K562 (cell line): ENCODE data around the gene XRCC2. TPM values are rescaled to one million over a fixed set of nuclear protein-coding genes. Genes with fewer than 3 reads are reported as not detected.

Experiments
- ARID3A ChIP-seq: IDR thresholded peaks from 2 replicates; pipeline ENCODE4 v1.6.1; 2012; ENCODE audit warnings: low read depth, low read length, improper control_type of control experiment, borderline replicate concordance
- CLOCK ChIP-seq: fragments of 250-450 bp; sonication (Bioruptor Pico); IDR thresholded peaks from 2 replicates; pipeline ENCODE4 v1.4.0; 2020; ENCODE audit warnings: mild to moderate bottlenecking, moderate library complexity, borderline replicate concordance
- CREM ChIP-seq: IDR thresholded peaks from 2 replicates; pipeline ENCODE4 v1.6.1; 2014; ENCODE audit warnings: antibody characterized with exemption, low read depth
- CTBP1 ChIP-seq: fragments of 450-650 bp; IDR thresholded peaks from 2 replicates; pipeline ENCODE4 v1.6.1; 2016; ENCODE audit warnings: borderline replicate concordance
- GTF2B ChIP-seq: IDR thresholded peaks from 2 replicates; pipeline ENCODE4 v1.6.1; 2011; ENCODE audit not compliant: insufficient read length; ENCODE audit errors: extremely low read depth
- HES1 ChIP-seq: fragments of 450-650 bp; IDR thresholded peaks from 2 replicates; pipeline ENCODE4 v1.6.1; 2016; ENCODE audit warnings: low read depth, mild to moderate bottlenecking, moderate library complexity
- MCM7 ChIP-seq, 2 experiments: fragments of 450-650 bp; IDR thresholded peaks; 2 replicates each; pipeline ENCODE4 v1.6.1; 2016 to 2018
- NFE2 ChIP-seq: IDR thresholded peaks from 2 replicates; pipeline ENCODE4 v1.6.1; 2014; ENCODE audit warnings: antibody characterized with exemption, low read depth
- POU5F1 ChIP-seq: fragments of 150-350 bp; IDR thresholded peaks from 2 replicates; pipeline ENCODE4 v1.6.1; 2014; ENCODE audit warnings: borderline replicate concordance, low read length, low read depth, mild to moderate bottlenecking; ENCODE audit not compliant: partially characterized antibody
- SFPQ ChIP-seq: fragments of 200-400 bp; formaldehyde crosslinking; IDR thresholded peaks from 2 replicates; pipeline ENCODE4 v1.6.1; 2017; ENCODE audit warnings: mild to moderate bottlenecking, low read depth, low read length, moderate library complexity
- SLC30A9 ChIP-seq: fragments of 250-450 bp; sonication (Bioruptor Pico); IDR thresholded peaks from 2 replicates; pipeline ENCODE4 v1.8.0; 2022; ENCODE audit warnings: mild to moderate bottlenecking, moderate library complexity
- SMARCE1 ChIP-seq: fragments of 450-650 bp; IDR thresholded peaks from 2 replicates; pipeline ENCODE4 v1.7.1; 2016; ENCODE audit warnings: mild to moderate bottlenecking
- TCF3 ChIP-seq: sonication (generic); formaldehyde crosslinking; IDR thresholded peaks from 2 replicates; pipeline ENCODE4 v1.4.0; 2020; ENCODE audit warnings: mild to moderate bottlenecking, missing genetic modification reagents
- TEAD4 ChIP-seq, 2 experiments: sonication (generic) in 1 of 2; formaldehyde crosslinking in 1 of 2; IDR thresholded peaks; 2 replicates each; pipeline versions ENCODE4 v1.6.1 to v1.8.0; 2012 to 2022; ENCODE audit warnings: borderline replicate concordance in 1 of 2, inconsistent platforms in 1 of 2, low read length in 1 of 2, mild to moderate bottlenecking in 1 of 2, missing genetic modification reagents in 1 of 2
- TFE3 ChIP-seq: fragments of 450-650 bp; formaldehyde crosslinking; IDR thresholded peaks from 2 replicates; pipeline ENCODE4 v1.4.0; 2020; ENCODE audit warnings: mild to moderate bottlenecking, mixed read lengths
- XRCC5 ChIP-seq: fragments of 200-400 bp; formaldehyde crosslinking; IDR thresholded peaks from 2 replicates; pipeline ENCODE4 v1.6.1; 2017; ENCODE audit warnings: low read depth, mild to moderate bottlenecking, low read length
- ZNF431 ChIP-seq: sonication (generic); formaldehyde crosslinking; IDR thresholded peaks from 2 replicates; pipeline ENCODE4 v1.8.0; 2022; ENCODE audit warnings: mild to moderate bottlenecking, missing genetic modification reagents
- polyA plus RNA-seq, 8 experiments: library from polyadenylated mRNA; depleted of rRNA in 4 of 8; stranded (reverse) in 5 of 8; unstranded in 3 of 8; fragments of >200 nt; fragmentation: Nextera tagmentation in 2 of 8; fragmentation: Illumina TruSeq in 1 of 8; extraction: Ambion mirVana in 2 of 8; extraction: Trizol in 1 of 8; gene quantifications; 2 replicates each; pipeline versions ENCODE4 v1.2.1 to v1.2.3, GENCODE V29; 2011 to 2014; ENCODE audit warnings: inconsistent platforms in 1 of 8, missing spikeins in 1 of 8
- total RNA-seq, 7 experiments: library from RNA; depleted of rRNA in 6 of 7; stranded (reverse); fragments of >200 nt in 6 of 7; fragmentation: Illumina TruSeq in 2 of 7; extraction: Trizol in 2 of 7; gene quantifications; 2 replicates each; pipeline versions ENCODE4 v1.2.1 to v1.2.3, GENCODE V29; 2011 to 2021; ENCODE audit warnings: low replicate concordance in 1 of 7

The XRCC2 gene
- total and polyA plus RNA-seq, 9 of the 15 experiments (the other 6 are each of a cell fraction or from before 2014, with no cell fraction given) = 16.2 to 58.0 (median 39.8) TPM

GRCh38 chr7:152674860-152675758 is 832 bp downstream of the XRCC2 start (continued):
- TF ChIP-seq NFE2 (no peak), SMARCE1 (no peak), TFE3 (CRISPR knock-in tag) (no peak), POU5F1 (no peak), TEAD4 (IDR thresholded peaks at IDR 0.05; ENCODE audit: low read length) (no peak), TEAD4 (CRISPR knock-in tag; IDR thresholded peaks at IDR 0.05; ENCODE audit: borderline replicate concordance) (no peak), TCF3 (CRISPR knock-in tag) (no peak), CLOCK (no peak), MCM7 (IDR thresholded peaks at IDR 0.05) (no peak), HES1 (no peak), XRCC5 (no peak), GTF2B (no peak), ZNF431 (CRISPR knock-in tag) (0 out of 2 replicates have a peak, but pooled peaks have one; percentile 54), SLC30A9 (CRISPR knock-in tag) (no peak), CREM (peak; percentile 13; the same call in 1 of the 2 replicates), SFPQ (no peak), ARID3A (no peak), CTBP1 (no peak)
